GM19438 (cell line): Measurements from ENCODE around the gene RASA1.

ENCODE experiments used
- ATAC-seq: cut with Tn5 transposase; IDR thresholded peaks from one replicate; pipeline ENCODE4 v1.9.1; 2021; ENCODE audit warnings: low read depth; ENCODE audit not compliant: unreplicated experiment

Gene RASA1

GRCh38 chr5:87399720-87400119, 132.0 kb downstream of the RASA1 start:
- no peak for ATAC-seq

DNA sequence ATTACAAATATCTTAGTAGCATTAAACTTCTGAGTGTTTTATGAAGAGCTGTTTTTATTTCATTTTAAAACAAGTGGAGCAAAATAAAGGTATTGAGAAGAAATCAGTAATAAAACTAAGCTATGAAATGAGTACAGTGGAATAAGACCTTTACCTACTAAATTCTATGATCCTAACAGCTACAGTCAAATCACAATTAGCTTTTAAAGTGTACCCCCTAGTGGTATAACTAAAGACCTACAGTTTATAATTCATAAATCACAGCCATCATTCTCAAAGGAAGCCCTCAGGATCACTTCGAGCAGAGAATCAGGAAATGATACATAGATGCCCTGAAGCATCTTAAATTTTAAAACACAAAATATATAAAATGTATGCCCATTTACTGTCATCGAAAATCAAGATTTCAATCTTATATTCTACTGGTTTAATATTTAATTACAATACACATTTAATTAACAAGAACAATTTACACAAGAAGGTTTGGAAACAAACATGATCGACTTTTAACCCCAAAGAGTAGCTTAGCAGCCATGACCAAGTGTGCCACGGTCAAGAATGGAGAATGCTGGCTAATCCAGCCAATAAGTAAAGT, 132.7 kb downstream of the RASA1 start:
- ATAC-seq, result no peak

GRCh38 chr5:87401626-87402025, 133.9 kb downstream of the RASA1 start:
- ATAC-seq, result no peak

DNA sequence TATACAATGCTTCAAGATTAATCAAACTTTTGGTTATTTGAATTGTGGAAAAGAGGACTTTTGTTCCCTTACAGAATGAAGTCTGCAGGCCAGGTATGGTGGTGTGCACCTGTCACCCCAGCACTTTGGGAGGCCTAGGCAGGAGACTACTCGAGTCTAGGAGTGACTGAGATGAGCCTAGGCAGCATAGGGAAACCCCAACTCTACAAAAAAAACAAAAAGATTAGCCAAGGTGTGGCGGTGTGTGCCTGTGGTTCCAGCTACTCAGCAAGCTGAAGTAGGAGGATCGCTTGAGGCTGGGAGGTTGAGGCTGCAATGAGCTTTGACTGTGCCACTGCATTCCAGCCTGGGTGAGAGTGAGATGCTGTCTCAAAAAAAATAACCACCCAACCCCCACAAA, 135.7 kb downstream of the RASA1 start:
- no peak for ATAC-seq

GRCh38 chr5:87403899-87404298, 136.2 kb downstream of the RASA1 start:
- no peak for ATAC-seq

- ATAC-seq, result no peak
Observed at GRCh38 chr5:87404359-87404758, 136.7 kb downstream of the RASA1 start.

- no peak for ATAC-seq
Observed at GRCh38 chr5:87405472-87406155, 137.9 kb downstream of the RASA1 start.

DNA sequence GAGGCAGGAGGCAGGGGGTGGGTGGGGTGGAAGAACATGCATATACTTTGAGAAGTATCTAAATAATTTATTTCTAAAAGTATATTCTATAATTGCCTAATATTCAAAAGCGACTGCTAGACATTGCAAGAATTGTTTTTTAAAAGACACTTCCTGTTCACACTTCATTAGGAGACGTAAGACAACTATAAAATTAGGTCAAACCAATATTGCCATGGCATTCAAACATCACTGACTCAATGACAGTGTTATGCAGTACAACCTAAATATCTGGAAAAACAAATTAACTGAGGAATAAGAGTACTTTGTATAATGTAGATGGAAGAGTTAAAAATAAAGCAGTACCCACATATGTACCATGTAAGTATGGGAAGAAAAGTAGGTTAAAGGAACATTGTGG, 140.5 kb downstream of the RASA1 start:
- no peak for ATAC-seq

GRCh38 chr5:87410931-87411330, 143.2 kb downstream of the RASA1 start:
- no peak for ATAC-seq

- ATAC-seq, result no peak
Observed at GRCh38 chr5:87411586-87411972, 143.9 kb downstream of the RASA1 start.

GRCh38 chr5:87411973-87412629, 144.4 kb downstream of the RASA1 start:
- peak; percentile 20 for ATAC-seq

DNA sequence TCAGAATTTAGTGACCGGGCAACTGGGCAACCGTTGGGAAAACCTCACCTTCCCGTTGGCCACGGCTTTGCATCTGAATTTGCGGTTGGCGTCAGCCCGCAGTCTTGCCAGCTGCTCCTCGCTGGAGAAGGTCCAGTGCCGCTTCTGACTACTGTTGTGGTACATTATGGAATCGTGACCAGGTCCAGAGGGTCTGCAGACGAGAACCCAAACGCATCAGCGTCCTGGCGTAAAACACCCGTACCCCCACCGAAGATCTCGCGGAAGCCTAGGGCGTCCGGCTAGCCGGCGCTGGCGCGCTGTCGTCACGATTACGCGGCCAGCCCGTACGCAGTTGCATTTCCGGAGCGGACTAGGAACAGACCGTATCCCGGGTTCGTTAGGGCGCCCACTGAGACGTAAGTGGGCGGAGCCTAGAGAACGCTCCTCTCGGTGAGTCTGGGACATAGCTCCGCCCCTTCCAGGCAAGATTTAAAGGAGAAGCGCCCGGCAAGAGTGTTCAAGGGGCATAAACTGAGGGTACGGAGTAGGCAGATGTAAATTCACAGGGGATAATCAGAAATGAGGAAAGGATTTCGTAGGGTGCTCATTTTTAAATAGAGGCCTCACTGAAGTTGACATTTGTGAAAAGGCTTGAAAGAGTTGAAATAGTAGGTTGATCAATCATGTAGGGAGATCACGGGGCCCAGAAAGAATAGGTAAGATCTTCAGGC, 145.1 kb downstream of the RASA1 start, which contains the start of gene CCNH:
Gene CCNH, minus strand, starts transcription at position 301 of the 713 bp plus-strand sequence. Its CDS starts 136 bp downstream, at position 165.
- ATAC-seq, result peak; percentile 99

DNA sequence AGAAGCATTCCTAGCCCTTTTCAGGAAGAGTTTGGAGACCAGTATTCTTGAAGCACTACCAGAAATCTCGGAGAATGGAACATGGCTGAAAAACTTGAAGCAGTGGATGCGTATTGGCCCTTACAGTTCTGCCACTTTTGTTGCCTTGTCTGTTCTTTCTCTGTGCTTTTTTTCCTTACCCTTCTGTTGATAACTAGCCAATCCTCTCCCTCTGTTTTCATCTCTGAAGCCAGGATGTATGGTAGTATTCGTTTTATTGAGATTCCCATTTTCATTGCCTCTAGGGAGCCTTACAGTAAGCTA, 145.6 kb downstream of the RASA1 start:
- no peak for ATAC-seq

DNA sequence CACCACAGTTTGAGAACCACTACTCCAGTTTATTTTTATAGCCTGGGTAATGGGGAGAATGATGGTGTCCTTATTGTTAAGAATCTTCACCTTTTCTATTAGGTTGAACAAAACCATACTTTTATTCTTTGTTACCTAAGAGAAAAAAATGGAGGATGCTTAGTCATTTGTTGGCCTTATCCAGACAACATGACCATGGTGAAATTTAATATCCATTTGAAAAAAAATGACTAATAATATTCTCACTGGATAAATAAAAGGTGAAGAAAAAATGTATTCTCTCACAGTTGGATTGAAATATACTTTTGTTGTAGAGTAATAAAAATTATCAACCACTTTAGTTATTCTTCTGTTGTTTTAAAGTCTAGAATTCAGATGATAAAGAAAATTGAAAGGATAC, 150.8 kb downstream of the RASA1 start:
- ATAC-seq, result no peak

DNA sequence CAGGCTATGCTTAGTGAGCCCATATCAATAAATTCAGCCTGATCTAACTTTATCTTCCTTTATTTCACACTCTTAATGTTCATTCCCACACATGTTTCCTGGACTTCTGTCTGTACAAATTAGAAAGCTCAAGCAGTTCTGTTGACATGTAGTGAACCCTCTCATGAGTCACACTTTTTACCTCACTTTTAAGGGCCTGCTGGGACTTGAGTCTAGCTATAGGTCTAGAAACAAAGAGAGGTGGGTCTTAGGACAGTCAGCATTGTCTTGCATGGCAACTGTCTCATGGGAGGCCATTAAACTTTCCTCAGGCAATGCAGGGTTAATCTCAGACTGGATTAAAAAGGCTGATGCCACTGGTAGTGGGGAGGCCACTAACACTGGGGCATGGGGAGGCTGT, 153.6 kb downstream of the RASA1 start:
- ATAC-seq, result no peak

- no peak for ATAC-seq
Observed at GRCh38 chr5:87423755-87424154, 156.1 kb downstream of the RASA1 start.

GRCh38 chr5:87430863-87431457, 163.3 kb downstream of the RASA1 start:
- ATAC-seq, result no peak

GRCh38 chr5:87432460-87432859, 164.8 kb downstream of the RASA1 start:
- ATAC-seq, result no peak

GRCh38 chr5:87433945-87434344, 166.3 kb downstream of the RASA1 start:
- ATAC-seq, result no peak

DNA sequence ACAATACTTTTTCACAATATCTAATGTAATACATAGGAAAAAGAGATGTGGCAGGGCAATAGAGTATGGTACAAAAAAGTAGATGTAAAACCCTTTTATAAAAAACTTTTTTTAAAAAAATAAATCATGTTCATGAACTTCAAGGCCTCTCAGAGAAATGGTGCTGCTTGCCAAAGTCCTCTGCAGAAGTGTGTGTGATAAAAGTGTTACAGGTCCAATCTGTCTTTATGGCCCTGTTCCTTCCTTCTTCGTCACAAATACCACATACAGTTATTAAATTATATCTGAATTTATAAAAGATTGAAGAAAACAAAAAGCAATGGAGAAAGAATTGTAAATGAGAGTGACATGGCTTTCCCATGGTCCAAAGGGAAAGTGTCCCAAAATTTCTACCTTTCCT, 166.8 kb downstream of the RASA1 start:
- no peak for ATAC-seq

DNA sequence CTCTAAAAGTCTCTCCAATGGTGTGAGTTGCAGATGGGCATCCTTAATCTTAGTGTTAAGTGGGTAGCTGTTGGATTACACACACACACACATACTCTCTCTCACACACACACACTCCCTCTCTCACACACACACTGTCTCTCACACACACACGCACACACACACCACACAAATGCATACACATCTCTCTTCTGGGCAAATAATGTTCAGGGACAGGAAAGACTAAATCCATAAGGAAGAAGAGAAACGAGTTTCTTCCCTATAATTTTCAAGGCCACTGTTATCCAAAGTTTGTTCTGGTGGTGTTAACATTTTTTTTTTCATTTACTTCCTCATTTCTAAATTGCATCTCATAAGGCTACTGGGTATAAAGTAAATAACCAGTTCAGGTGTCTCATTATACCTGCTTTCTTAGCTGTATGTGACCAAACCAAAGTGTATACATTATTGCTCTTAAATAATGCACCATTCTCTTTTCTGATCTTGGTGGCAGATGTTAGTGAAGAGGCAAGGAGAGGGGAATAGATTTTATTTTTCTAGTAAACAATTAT, 167.5 kb downstream of the RASA1 start:
- no peak for ATAC-seq
